ENCODE results near the gene IRX3.

DNA sequence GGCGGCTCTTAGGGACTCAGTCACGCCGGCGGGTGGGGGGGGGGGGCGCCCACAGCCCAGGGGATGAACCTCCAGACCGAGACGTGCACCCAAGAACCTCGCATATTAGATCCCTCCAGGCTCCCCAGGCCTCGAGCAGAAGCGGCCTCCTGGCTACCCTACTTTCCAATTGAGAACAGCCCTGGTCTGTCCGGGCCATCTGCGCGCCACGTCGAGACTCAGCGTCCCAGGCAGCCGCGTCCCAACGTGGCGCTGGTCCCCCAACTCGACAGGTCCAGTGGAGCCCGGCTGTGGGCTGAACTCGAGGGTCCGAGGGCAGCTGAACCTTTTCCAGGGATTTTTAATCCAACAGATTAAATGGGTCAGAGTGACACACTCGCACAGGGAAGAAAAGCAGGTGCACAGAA lies 2.3 kb upstream of the IRX3 start:
- no peak for TF ChIP-seq POLR2AphosphoS5 (IDR thresholded peaks at IDR 0.05)
- TF ChIP-seq, protein P1, sequence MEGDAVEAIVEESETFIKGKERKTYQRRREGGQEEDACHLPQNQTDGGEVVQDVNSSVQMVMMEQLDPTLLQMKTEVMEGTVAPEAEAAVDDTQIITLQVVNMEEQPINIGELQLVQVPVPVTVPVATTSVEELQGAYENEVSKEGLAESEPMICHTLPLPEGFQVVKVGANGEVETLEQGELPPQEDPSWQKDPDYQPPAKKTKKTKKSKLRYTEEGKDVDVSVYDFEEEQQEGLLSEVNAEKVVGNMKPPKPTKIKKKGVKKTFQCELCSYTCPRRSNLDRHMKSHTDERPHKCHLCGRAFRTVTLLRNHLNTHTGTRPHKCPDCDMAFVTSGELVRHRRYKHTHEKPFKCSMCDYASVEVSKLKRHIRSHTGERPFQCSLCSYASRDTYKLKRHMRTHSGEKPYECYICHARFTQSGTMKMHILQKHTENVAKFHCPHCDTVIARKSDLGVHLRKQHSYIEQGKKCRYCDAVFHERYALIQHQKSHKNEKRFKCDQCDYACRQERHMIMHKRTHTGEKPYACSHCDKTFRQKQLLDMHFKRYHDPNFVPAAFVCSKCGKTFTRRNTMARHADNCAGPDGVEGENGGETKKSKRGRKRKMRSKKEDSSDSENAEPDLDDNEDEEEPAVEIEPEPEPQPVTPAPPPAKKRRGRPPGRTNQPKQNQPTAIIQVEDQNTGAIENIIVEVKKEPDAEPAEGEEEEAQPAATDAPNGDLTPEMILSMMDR (IDR thresholded peaks at IDR 0.05): no peak
- TF ChIP-seq POLR2A (IDR thresholded peaks at IDR 0.05): no peak

All from breast epithelium (tissue), 3 donors.